GM10847 (cell line): ENCODE data around the gene C10orf67.

ENCODE experiments used
- POLR2A ChIP-seq: IDR thresholded peaks from 2 replicates; pipeline ENCODE4 v1.6.1; 2011; ENCODE audit not compliant: insufficient read length; ENCODE audit errors: extremely low read depth

Gene C10orf67

DNA sequence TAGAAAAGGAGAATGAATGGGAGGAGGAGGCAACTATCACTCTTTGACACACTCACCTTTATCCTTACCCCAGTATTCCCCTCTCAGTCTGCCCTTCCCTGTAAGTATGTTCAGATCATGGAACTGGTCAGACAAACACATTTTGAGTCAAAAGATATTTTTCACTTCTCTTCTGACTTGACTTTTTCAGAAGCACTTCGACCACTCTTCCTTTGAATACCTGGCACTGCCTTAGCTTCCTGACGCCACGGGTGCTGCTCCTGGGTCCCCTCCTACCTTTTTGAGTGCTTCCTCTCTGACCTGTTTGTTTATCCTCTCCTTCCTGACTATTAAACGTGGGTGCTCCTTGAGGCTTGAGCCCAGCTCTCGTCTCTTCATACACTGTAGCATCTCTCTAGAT lies 19.8 kb upstream of the C10orf67 start:
- no peak for TF ChIP-seq POLR2A

DNA sequence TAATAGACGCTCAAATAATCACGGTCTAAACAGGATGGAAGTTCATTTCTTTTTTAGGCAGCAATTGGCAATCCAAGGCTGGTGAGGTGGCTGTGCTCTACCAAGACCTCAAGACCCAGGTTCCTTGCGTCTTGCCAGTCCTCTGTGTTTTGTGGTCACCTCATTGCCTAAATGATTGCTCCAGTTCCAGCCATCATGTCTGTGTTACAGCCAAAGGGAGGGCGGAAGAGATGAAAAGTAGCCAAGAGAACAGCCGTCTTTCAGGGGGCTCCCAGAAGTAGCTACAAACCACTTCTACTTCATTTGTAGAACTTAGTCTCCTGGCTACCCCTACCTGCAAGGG lies 19.2 kb upstream of the C10orf67 start:
- TF ChIP-seq POLR2A: no peak

GRCh38 chr10:23362879-23363792 lies 18.5 kb upstream of the C10orf67 start:
- no peak for TF ChIP-seq POLR2A

- no peak for TF ChIP-seq POLR2A
Observed at GRCh38 chr10:23362069-23362830, 17.7 kb upstream of the C10orf67 start.

- TF ChIP-seq POLR2A: no peak
Observed at GRCh38 chr10:23361665-23362064, 17.1 kb upstream of the C10orf67 start.

GRCh38 chr10:23359692-23360380 lies 15.2 kb upstream of the C10orf67 start:
- TF ChIP-seq POLR2A: no peak

DNA sequence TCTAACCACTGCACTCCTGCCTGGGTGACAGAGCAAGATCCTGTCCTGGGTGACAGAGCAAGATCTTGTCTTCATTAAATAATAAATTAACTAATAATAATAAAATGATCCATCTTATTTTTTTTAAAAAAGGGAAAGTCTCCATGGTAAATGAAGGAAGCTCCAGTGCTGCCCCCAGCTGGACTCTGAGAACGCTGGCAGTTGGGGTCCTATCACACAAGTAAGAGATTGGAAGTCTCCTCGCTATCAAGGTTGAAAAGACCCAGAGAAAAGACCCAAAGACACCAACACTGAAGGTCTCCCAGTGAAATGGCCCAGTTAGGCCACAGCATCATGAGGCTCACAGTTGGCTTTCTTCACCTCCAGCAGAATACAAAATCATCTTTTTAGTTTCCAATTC lies 13.8 kb upstream of the C10orf67 start:
- no peak for TF ChIP-seq POLR2A

DNA sequence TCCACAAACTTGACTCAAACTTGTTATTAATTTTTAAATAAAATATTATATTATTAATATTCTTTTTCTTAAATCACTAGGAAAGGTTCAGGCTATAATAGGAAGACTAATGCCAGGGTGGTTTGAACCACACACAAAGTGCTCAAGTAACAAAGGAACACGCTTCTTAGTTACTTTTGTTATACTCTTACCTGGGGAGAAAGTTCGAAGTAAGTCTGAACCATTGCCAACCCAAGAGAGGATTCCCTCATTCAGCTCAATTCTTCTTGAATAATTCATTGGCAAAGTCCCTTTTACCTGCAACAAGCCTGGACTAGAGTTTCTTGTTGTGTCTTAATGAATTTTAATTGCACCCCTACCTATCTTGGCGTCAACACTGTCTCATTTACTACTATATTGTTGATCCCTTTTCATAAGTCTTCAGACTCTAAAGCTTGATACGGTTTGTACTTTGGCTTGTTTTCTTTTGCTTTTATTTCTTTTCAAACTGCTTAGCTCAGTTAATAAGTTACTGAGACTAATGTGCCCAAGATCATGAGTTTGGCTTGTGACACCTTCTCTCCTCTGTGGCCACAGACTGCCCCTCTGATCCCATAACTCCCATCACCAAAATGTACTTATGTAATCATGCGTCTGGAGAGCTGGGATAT lies 10.2 kb upstream of the C10orf67 start:
- no peak for TF ChIP-seq POLR2A

- TF ChIP-seq POLR2A: no peak
Observed at GRCh38 chr10:23351926-23352519, 7.4 kb upstream of the C10orf67 start.

- no peak for TF ChIP-seq POLR2A
Observed at GRCh38 chr10:23345861-23346260, 1.3 kb upstream of the C10orf67 start.

DNA sequence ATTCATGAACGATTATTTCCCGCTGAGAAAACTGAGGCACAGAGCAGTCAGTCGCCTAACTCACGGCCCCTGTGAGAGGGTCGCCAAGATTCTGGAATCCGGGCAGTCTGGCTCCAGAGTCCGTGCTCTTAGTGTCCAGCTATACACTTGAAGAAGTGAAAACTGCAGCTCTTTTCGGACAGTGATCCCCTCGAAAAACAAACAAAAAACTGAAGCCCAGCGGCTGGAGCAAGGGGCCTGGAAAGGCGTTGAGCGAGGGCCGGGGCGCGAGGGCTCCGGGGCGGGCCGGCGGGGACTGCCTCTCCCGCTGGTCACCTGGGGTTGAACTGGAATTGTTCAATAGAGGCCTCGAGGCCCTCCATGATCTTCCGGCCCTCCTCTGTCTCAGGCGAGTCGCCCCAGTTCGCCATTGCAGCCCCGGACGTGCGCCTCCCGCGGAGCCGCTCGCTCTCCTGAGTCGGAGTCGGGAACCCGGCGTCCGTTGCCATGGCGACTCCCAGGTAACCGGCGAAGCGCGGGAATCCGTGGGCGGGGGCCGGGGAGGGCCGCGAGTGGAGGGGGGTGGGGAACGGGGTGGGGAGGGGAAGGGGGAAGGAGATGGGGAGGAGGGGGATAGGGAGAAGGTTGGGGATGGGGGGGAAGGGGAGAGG lies 881 bp downstream of the C10orf67 start:
- TF ChIP-seq POLR2A: no peak

GRCh38 chr10:23342213-23342884 lies 2.2 kb downstream of the C10orf67 start:
- no peak for TF ChIP-seq POLR2A

DNA sequence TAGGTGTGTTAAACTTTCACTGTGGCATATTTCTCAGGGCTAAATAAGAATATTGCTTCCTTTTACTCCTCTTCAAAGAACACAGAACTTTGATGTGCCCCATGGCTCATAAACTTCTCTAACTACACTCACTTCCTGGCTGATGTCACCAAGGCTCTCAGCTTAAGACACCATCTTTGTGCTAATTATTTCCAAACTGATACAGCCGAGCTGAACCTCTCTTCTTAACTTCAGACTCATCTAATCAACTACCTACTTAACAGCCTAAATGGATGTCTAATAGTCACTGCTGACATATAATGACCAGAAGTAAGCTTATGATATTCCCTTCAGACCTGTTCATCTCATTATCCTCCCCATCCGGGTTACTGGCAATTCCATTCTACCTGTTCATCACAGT lies 3.6 kb downstream of the C10orf67 start:
- no peak for TF ChIP-seq POLR2A

DNA sequence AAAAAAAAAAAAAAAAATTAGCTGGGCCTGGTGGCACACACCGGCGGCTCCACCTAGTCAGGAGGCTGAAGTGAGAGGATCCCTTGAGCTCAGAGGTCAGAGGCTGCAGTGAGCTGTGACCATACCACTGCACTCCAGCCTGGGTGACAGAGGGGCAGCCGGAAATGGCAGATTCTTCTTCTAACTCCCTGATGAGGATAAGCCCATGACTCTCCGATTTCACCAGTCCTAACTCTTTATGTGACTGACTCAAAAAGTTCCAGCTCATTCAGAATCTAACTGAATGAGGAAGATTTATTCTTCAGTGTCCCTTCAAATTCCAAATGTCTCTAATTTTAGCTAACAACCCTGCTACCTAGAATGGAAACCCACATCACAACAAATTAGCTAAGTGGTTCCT lies 4.2 kb downstream of the C10orf67 start:
- no peak for TF ChIP-seq POLR2A

DNA sequence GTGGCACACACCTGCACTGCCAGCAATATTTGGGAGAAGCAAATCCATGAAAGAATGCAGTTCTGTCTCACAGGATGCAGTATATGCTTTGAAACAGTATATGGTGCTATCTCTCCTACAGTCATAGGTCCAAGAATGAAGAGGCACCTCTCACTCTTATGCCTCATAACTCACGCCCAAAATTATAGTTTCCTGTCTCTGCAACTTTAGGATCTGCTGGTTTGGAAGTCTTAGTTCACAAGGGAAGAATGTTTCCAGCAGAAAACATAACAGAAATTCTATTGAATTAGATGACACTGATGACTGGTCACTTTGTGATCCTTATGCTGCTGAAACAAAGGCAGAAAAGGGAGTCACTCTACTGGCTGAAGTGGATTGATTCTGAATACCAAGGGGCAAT lies 5.7 kb downstream of the C10orf67 start:
- no peak for TF ChIP-seq POLR2A
